ENCODE data around the gene CLSTN2.

CLSTN2 gene

DNA sequence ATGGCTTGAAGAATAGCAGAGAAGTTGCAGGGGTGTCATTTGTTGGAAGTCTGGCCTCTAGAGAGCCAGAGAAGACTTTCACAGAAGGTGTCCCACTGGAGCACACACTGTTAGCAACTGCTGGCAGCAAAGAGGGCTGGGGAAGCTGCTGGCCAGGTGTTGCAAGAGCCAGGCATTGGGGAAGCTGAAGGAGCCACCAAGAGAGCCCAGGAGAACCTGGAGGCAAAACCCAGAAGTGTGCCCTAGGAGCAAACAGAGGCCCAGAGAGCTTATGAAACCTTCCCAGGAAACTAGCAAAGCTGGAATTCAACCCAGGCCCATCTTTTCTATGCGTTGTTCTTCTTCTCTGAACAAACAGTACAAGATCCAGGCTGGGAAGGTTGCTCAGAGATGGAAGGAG is 610.2 kb downstream of the CLSTN2 start:
- no peak for DNase-seq (ENCODE audit: low read depth in 2 of 2)

DNA sequence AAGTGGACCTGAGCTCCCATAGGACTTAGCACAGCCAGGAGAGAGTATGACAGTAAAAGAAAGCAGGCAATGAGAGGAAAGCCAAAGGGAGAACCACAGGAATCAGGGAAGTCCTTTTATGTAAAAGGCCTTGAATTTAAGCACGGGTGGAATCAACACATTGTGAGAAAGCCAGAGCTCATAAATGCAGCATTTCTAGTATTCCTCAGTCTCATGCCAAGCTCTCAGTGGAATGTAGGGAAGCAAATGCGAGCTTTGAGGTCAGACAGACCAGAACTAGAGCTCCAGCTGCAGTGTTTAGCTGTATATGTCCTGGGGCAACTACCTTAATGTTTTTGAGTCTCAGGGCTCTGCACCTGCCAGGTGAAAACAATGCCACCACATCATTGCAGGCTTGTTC is 610.8 kb downstream of the CLSTN2 start:
- no peak for DNase-seq (ENCODE audit: low read depth in 2 of 2)

DNA sequence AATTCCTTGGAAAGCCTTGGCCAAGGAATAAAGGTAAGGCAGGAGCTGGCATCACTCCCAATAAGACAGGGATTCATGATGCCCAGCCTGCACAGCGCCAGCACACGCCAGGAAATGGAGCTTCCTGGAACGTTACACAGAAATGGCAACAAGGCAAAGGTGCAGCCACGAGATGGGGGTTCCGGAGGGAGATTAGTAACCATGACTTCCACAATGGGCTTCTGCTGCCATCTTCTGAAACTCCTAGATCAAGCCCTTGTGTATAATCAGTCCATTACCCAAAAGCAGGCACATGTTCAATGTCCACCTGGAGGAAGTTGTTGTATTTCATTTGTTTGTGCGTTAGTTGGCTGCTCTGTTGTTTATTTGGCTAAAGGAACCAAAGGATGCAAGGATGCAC is 611.7 kb downstream of the CLSTN2 start:
- DNase-seq (ENCODE audit: low read depth in 2 of 2) = no peak

DNA sequence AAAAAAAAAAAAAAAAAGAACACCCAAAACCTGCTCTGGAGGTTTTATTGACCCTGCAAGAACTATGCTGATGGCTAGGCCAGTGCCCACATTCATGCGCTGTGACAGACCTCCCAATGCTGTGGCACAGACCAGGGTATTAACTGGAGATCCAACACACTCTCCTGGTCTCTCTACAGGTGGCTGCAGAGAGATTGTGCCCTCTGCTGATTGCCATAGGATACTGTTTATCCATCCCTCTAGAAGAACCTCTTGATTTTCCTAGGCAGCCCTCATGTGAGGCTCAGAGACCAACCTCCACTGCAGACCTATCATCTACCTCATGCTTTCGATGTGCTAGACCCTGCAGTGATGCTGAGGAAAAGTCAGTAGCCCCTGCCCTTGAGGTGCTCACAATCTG is 617.4 kb downstream of the CLSTN2 start:
- DNase-seq (ENCODE audit: low read depth in 2 of 2) = no peak

DNA sequence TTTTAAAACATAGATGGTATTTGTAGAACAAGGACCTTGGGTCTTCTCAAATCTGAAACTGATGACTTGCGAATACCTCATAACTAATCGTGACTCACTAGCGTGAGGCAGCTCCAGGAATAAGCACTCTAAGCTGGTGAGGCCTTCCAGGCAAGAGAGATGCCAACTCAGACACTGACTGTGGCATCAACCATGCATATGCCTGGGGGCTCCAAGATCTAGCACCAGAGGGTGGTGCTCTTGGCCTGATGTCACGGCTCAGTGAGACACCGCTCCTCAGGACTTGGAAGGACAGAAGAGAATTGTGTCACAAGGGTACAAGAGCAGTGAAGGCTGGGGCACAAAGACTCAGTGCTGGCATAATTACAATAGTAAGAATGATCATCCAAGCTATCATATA is 617.9 kb downstream of the CLSTN2 start:
- no peak for DNase-seq (ENCODE audit: low read depth in 2 of 2)

DNA sequence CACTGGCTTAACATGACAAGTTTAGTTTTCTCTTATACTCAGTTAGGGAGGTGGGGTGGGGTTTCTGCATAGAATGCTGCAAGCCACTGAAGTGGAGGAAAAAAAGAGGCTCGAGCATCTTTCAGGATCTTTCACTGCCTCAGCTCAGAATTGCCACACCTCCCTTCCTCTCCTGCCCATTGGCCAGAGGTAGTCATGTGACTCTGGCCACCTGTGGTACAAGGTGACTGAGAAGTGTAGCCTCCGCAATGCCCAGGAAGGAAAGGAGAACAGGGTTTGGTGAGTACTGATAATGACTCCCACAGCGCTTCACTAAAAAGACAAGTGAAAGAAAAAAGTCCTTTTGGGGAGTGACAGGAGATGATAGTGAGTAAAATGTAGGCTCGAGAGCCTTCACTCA is 618.6 kb downstream of the CLSTN2 start:
- no peak for DNase-seq (ENCODE audit: low read depth in 2 of 2)

DNA sequence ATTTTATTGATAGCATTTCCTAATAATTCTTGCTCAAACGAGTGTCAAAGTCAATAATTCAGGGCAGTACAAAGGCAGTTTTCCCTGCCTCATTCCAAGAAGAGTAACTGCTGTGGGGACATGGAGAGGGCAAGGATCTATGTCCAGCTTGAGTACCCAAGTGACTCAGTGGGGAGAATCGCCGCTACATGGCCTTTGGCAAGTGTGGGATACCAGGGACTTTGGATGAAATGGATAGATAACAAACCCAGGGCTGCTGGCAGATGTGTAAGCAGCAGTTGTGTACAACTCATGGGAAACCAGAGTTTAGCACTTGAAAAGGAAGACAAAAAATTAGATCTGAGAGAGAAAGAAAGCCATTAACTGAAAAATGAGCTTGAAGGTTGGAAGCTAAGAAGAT is 620.7 kb downstream of the CLSTN2 start:
- no peak for DNase-seq (ENCODE audit: low read depth in 2 of 2)

DNA sequence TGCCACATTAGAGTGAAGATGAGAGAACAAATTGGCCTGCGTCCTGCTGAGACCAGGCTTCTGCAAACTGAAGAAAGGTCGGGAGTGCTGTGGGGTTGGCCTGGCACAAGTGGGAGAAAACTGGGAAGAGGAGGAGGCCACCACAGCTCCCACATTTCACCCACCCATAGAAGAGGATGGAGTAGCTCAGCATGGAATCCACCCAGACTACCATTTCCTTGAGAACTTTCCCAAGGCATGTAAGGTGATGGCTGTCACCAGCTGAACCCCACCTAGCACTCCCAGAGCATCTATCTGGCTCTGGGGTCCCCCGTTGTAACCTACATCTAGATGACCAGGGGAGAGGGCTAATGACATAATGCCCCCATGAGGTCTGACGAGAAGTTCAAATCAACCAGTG is 622.5 kb downstream of the CLSTN2 start:
- DNase-seq (ENCODE audit: low read depth in 2 of 2) = no peak

DNA sequence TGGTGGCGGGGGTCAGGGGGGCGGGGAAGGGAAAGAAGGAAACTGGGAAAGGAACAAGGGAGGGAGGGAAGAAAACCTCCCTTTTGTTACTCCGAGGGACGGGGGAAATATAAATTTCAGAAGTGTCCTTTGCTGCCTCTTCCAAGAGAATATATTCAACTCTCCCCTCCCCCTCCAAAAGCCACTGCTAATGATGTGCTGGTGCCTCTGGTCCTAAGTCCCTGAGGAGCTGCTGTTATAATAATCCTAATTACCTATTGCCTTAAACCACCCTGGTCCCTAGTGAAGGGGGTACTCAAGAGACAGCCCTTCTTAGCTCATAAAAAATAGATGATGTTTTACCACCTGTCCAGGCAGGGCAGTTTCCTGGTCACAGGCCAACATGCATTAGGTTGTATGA is 624.6 kb downstream of the CLSTN2 start:
- no peak for DNase-seq (ENCODE audit: low read depth in 2 of 2)

DNA sequence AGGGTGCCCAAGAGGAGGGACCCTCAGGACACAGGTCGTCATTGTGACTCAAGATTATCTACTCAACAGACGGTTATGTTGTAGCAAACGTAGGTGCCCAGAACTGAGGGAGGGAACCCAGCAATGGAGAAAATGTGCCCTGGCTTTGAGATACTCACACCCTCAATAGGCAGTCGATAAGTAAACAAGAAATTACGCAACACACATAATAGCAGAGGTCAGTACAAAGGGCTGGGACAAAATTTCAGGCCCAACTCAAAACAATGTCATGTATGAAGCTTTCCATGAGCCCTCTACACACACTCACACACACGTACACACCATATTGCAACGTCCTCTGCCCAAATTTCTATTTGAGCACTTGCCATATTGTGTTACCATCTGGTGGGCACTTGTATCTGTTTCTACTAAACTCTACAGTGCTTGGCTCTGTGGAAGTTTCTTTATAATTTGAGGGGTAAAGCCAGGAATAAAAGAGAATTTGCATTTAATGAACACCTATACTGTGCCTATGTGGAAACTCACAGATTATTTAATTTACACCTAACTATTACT is 628.3 kb downstream of the CLSTN2 start:
- no peak for DNase-seq (ENCODE audit: low read depth in 2 of 2)

DNA sequence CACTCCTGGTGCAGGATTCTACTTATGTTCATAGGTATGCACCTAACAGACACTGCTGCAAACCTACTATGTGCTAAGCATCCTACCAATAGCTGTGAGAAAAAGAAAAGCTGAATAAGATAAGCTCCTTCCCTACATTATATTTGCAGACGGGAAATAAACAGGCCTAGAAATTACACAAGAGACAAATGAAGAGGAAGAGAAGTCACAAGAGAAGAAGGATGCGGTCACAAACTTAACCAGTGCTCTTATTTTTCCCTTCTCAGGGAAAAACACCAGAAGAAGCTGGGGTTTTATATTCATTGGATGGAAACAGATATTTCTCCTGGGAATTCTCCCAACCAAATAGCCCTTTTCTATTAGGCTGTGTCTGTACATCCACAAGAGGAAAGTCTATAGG is 633.1 kb downstream of the CLSTN2 start:
- DNase-seq (ENCODE audit: low read depth in 2 of 2) = no peak

DNA sequence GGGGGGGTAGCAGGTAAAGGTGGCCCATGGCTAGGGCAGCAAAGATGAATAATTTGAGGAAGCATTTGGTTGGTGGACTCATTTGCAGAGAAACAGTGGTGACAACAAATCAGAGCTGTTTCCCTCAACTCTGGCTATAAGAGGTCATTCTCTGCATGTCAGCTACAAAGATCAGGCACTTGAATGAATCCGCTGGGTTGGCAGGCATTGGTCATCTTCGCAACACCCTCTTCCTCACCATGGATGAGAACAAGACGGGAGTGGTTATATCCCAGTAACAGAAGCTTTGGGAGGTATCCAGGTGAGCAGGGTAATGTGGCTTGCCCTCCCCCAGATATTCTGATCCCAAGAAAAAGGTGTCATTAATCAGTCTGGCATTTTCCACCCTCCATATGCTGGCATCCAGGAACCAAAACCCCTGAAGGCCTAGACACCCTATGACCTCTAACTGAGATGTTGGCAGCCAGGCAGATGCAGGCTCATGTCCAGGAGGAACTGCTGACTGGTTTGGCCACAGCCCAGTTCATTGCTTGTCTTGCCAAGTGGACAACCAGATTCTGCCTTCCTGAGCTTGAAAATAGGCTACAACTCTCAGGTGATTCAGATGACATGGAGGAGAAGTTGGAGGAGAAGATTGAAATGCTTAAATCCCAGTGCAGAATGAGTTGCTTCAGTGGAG is 634.0 kb downstream of the CLSTN2 start:
- no peak for DNase-seq (ENCODE audit: low read depth in 2 of 2)

DNA sequence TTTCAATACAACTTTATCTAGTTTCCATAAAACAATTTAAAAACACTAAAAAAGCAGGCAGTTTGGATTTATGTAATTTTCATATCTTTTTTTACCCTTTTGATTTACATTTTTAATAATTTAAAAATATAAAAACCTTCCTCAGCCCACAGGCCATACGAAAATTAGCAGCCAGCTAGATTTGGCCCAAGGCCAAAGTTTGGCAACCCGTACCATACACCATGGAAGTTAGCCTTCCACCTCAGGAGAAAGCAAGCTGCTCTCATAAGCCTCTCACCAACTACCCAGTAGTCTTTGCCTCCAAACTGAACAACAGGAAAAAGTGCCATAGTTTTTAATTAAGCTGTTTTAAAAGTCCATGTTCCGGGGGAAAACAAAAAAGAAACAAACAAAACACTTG is 635.6 kb downstream of the CLSTN2 start:
- no peak for DNase-seq (ENCODE audit: low read depth in 2 of 2)

DNA sequence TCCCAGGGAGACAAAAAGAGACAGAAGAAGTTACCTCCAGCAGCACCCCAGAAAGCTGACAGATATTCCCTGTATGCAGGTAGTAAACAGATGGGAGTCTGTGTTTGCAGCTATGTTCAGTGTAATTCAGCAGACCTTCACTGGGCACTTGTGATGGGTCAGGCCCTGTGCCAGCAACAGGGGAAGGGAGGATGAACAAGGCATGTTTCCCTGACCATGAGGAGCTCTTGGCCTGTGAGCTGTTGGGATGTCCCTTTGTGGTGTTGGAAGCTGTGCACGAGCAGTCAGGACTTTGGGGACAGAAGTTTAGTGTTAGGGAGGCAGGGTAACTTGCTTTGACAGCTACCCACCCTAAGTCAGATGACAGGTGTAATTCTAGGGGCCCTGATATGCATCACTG is 636.9 kb downstream of the CLSTN2 start:
- no peak for DNase-seq (ENCODE audit: low read depth in 2 of 2)

DNA sequence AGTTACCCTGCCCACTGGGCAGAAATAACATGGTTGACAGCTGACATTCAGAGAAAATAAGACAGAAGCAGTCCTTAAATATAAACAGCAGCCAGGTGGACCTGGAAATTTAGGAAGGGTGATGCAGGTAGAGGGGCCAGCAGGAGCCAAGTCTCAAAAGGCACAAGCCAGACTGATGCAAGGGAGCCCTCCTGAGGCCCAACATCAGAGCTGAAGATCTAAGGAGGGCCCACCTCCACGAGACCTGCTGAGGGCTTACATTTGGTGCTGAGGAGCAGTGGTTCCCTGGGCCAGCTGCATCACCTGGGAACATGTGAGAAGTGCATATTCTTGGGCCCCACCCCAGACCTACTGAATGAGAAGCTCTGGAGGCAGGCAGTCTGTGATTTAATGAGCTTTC is 637.3 kb downstream of the CLSTN2 start:
- no peak for DNase-seq (ENCODE audit: low read depth in 2 of 2)

DNA sequence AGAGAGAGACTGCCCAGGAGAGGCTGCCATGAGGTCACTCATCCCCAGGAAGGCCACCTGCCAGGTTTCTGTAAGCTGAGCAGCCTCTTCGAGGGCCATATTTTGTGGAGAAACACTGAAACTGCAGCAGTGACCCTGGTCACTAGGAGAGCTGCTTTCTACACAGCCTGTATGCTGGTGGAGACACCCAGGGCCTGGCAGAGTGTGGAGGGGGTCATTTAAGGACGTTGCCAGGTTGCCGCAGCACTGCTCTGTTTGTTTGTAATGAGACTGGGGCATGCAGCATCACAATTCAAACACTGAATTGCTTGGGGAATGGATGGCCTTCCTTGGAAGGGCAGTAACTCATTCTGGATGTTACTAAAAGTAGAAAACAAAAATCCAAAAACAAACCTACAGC is 638.0 kb downstream of the CLSTN2 start:
- no peak for DNase-seq (ENCODE audit: low read depth in 2 of 2)

DNA sequence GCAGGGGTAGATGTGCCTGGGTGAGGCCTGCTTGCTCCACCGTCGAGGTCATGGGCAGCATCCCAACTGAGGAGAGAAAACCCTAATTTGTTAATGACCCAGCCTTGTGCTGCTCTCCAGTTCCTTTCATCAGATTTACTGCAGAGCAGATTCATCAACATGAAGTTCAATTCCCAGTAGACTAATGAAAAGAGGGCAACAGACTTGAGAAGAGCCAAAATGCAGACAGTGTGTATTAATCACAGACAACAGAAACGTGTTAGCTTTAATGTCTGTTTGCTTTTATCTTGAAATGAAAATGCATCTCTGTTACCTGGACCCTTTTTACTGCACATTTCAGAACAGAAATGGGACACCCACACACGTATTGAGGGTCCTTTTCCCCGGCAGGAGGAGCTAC is 639.4 kb downstream of the CLSTN2 start:
- no peak for DNase-seq (ENCODE audit: low read depth in 2 of 2)

DNA sequence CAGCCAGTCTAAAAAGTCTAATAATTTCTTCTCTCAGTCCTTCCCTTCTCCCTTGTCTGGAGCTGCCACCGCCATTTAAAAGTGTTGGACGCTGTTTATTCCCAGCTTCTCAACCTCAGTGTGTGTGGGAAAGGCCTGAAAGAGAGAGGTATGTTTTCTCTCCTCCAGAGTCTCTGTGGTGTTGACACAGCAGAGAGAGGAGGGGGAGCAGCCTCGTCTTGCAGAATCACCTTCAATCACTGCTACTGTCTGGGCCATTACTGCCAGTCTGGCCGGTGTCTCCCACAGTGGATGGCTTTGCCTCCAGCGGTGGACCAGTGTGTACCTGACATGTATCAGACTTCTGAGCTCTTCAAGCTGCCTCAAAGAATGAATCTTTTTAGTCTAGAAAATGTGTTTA is 641.5 kb downstream of the CLSTN2 start:
- no peak for DNase-seq (ENCODE audit: low read depth in 2 of 2)

DNA sequence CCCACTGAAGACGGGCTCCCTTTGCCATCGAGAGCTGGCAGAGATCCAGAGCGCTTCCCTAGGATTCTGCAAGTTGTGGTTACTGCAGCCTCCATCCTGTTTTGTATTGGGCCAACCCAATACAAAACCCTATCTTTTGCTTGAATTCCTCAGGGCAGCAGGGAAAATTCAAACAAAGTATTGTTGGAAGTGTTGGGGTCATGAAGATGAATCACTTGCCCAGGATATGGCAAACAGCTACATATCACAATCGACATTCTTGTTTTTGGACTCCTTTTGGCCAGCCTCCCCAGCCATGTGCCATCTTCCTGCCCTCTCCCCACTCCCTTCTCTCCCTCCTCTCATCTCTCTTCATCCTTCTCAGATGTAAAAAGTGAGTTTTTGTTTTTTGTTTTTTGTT is 642.9 kb downstream of the CLSTN2 start:
- no peak for DNase-seq (ENCODE audit: low read depth in 2 of 2)

DNA sequence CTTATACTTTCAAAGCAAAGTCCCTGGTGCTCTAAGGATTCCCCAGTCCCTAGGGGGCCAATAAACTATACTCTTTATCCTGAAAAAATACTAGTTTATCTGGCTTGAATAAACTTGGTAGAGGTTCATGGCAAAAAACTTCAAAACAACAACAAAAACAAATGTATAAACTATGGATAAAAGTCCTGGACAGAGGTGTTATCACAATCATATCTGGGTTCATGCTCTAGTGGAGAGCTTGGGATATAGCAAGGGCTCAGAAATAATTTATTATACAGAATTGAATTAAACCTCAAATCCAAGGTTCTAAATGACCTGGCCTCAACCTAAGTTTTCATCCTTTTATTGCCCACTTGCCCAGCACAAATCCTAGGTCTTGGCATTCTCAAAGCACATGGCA is 644.3 kb downstream of the CLSTN2 start:
- DNase-seq (ENCODE audit: low read depth in 2 of 2) = no peak

DNA sequence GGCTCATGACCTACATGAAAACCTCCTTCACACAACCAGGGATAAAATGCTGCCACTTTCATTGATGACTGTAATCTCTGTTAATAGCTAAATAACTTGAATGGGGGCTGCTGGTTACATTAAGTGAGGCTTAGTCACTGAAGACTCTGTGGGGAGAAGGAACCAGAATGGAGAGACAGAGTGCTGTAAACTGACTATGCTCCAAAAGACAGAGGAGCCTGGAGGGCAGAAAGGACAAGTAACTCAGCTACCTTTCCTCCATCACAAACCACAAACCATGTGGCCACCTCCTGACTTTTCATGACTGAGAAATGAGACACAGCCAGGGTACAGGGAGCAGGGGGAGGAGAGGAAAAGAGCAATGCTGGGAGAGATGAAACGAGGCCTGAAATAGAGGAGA is 645.8 kb downstream of the CLSTN2 start:
- DNase-seq (ENCODE audit: low read depth in 2 of 2) = no peak

DNA sequence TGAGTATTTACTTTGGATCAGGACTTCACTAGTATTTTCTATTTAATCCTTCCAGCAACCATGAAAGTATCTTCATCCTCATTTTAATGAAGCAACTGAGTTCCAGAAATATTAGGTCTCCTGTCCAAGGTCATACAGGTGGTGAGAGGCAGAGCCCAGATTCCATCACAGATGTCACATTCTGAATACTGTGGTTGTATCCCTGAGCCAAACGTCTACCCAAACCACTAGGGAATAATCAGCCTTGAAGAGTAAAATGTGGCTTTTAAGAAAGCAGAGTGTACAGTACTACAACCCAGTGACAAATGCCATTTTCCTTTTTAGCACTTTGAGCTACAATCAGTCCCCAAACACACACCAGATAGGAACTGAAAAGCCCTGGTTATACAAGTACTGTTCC is 649.6 kb downstream of the CLSTN2 start:
- DNase-seq (ENCODE audit: low read depth in 2 of 2) = no peak

DNA sequence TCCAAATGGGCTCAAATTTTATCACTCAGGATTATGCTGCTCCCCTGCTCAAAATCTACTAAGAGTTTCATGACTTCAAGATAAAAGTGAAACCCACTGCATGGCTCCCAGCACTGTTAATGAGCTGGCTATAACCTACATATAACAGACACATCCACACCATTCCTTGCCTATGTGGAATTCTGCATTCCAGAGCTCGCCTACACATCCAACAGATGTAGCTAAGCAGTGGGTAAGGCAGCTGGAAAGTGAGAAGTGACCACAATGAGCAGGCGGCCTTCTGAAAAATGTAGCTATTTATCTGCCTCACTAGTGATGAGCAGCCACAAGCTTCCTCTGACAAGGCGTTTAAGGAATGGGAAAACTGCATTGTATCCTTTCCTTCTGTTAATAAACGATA is 650.8 kb downstream of the CLSTN2 start:
- DNase-seq (ENCODE audit: low read depth in 2 of 2) = no peak

DNA sequence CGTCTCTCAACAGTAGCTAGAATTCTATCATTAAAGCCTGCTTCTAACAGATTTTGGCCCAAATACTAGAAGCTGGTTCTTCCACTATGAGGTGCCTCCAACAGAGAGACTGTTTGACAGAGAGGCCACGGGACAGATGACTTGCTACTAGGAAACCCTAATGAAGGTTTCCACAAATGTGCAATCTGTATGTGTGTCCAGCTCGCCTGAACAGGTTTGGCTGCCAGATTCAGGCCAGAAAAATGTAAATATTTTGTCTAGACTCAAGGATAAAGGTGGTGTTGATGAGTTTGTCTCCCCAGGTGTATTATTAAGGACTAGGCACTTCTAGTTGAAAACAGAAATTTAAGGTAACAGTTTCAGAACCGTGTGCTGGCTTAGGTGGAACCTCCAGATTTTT is 651.3 kb downstream of the CLSTN2 start:
- DNase-seq (ENCODE audit: low read depth in 2 of 2) = no peak

All from activated CD8-positive, alpha-beta memory T cell treated with anti-CD3 and anti-CD28 coated beads for 4 hours (primary cell).